Stimulated activated CD4-positive, alpha-beta T cell treated with anti-CD3 and anti-CD28 coated beads, TNF-alpha, amount 100 ng/mL, for 1 hour (primary cell): ENCODE measurements around the gene ZNF398.
"Not testable (repeated sequence)": the region's sequence is repeated elsewhere in the genome, so short reads cannot be mapped to it uniquely, and the experiment has no call there.

Source experiments
- DNase-seq, 3 donors: peaks; one replicate each; pipeline ENCODE4 v3.0.0-alpha.2; 2020; ENCODE audit warnings: low read depth in 3 of 3, low spot score in 1 of 3

The ZNF398 gene

GRCh38 chr7:149147072-149147751 is at the start of gene ZNF398:
Gene ZNF398 (plus strand): TSS chr7:149147453. CDS start chr7:149147743, 290 bp downstream.
- DNase-seq, result peak; percentile 42 to 78 (median 70)

- DNase-seq, result no peak
Observed at GRCh38 chr7:149099058-149099457, 48.2 kb upstream of the ZNF398 start.

GRCh38 chr7:149100821-149101220 is 46.4 kb upstream of the ZNF398 start:
- no peak for DNase-seq

- DNase-seq, result no peak
Observed at GRCh38 chr7:149102666-149103065, 44.6 kb upstream of the ZNF398 start.

- DNase-seq, result no peak
Observed at GRCh38 chr7:149103424-149103823, 43.8 kb upstream of the ZNF398 start.

GRCh38 chr7:149104214-149104613 is 43.0 kb upstream of the ZNF398 start:
- no peak for DNase-seq

GRCh38 chr7:149104749-149105148 is 42.5 kb upstream of the ZNF398 start:
- DNase-seq, result no peak

- no peak for DNase-seq
Observed at GRCh38 chr7:149109969-149110368, 37.3 kb upstream of the ZNF398 start.

- DNase-seq, result no peak
Observed at GRCh38 chr7:149125189-149125862, 21.9 kb upstream of the ZNF398 start.

- peak; percentile 78 to 96 (median 90) for DNase-seq
Observed at GRCh38 chr7:149125863-149126661, 21.2 kb upstream of the ZNF398 start, which contains the start of gene ZNF425. Gene ZNF425 (minus strand): TSS chr7:149126324. CDS start chr7:149126213, 111 bp downstream.

GRCh38 chr7:149126662-149127266 is 20.5 kb upstream of the ZNF398 start:
- peak in 2 of 3 donors; percentile 28 to 61 for DNase-seq

- no peak for DNase-seq
Observed at GRCh38 chr7:149130572-149131198, 16.6 kb upstream of the ZNF398 start.

- DNase-seq, result no peak
Observed at GRCh38 chr7:149133028-149133710, 14.1 kb upstream of the ZNF398 start.

- DNase-seq, result no peak
Observed at GRCh38 chr7:149136118-149136517, 11.1 kb upstream of the ZNF398 start.

GRCh38 chr7:149140831-149141230 is 6.4 kb upstream of the ZNF398 start:
- no peak for DNase-seq

- DNase-seq, result no peak
Observed at GRCh38 chr7:149141893-149142292, 5.4 kb upstream of the ZNF398 start.

GRCh38 chr7:149144436-149144922 is 2.8 kb upstream of the ZNF398 start:
- not testable (repeated sequence) for DNase-seq

- no peak for DNase-seq
Observed at GRCh38 chr7:149145031-149145845, 2.0 kb upstream of the ZNF398 start.
